ENCODE results near the gene GPR15LG.
A peak's percentile ranks its signal among the peaks of the same experiment; 100 is the strongest.
"Not testable (repeated sequence)": the region's sequence is repeated elsewhere in the genome, so short reads cannot be mapped to it uniquely, and the experiment has no call there.

The GPR15LG gene

GRCh38 chr10:84179059-84179710 is 5.6 kb downstream of the GPR15LG start:
- DNase-seq (ENCODE audit: low spot score), result peak; percentile 98
- peak overlapping the region; percentile 95 for H3K27ac ChIP-seq
- CTCF ChIA-PET, result no interaction called here
- POLR2A ChIA-PET (ENCODE audit: low non-redundant PET), result no interaction called here
- no peak for TF ChIP-seq CTCF (conservative IDR thresholded peaks at IDR 0.05; ENCODE audit: low read depth)

GRCh38 chr10:84180386-84180785 is 6.8 kb downstream of the GPR15LG start:
- H3K27ac ChIP-seq, result peak overlapping the region; percentile 95
- DNase-seq (ENCODE audit: low spot score); POLR2A ChIA-PET (ENCODE audit: low non-redundant PET); CTCF ChIA-PET: not testable (repeated sequence)

- ChIA-PET CTCF (interaction anchor here (0.6 kb wide), 1 partner anchor 9 kb away, joined by 3 read pairs; no protein-coding TSS in a partner anchor), POLR2A (ENCODE audit: low non-redundant PET) (no interaction called here)
- TF ChIP-seq CTCF (conservative IDR thresholded peaks at IDR 0.05; ENCODE audit: low read depth), result no peak
- no peak for DNase-seq (ENCODE audit: low spot score)
- peak overlapping the region; percentile 95 for H3K27ac ChIP-seq
Observed at GRCh38 chr10:84181631-84182030, 8.0 kb downstream of the GPR15LG start.

GRCh38 chr10:84184517-84184916 is 10.9 kb downstream of the GPR15LG start:
- H3K27ac ChIP-seq, result no peak overlapping the region
- CTCF ChIA-PET, result no interaction called here
- no peak for DNase-seq (ENCODE audit: low spot score)
- no peak for TF ChIP-seq CTCF (conservative IDR thresholded peaks at IDR 0.05; ENCODE audit: low read depth)
- POLR2A ChIA-PET (ENCODE audit: low non-redundant PET), result no interaction called here

GRCh38 chr10:84185526-84186175 is 12.1 kb downstream of the GPR15LG start:
- no peak overlapping the region for H3K27ac ChIP-seq
- CTCF ChIA-PET, result no interaction called here
- POLR2A ChIA-PET (ENCODE audit: low non-redundant PET), result no interaction called here
- no peak for TF ChIP-seq CTCF (conservative IDR thresholded peaks at IDR 0.05; ENCODE audit: low read depth)
- DNase-seq (ENCODE audit: low spot score), result no peak

GRCh38 chr10:84188815-84189214 is 15.2 kb downstream of the GPR15LG start:
- TF ChIP-seq CTCF (conservative IDR thresholded peaks at IDR 0.05; ENCODE audit: low read depth), result no peak
- POLR2A ChIA-PET (ENCODE audit: low non-redundant PET), result no interaction called here
- CTCF ChIA-PET, result no interaction called here
- no peak overlapping the region for H3K27ac ChIP-seq
- DNase-seq (ENCODE audit: low spot score), result no peak

GRCh38 chr10:84190621-84191020 is 17.0 kb downstream of the GPR15LG start:
- TF ChIP-seq CTCF (conservative IDR thresholded peaks at IDR 0.05; ENCODE audit: low read depth), result no peak
- ChIA-PET CTCF (interaction anchor here (0.5 to 0.6 kb wide), 2 partner anchors 9 to 30 kb away, joined by 3 read pairs; no protein-coding TSS in a partner anchor), POLR2A (ENCODE audit: low non-redundant PET) (no interaction called here)
- no peak for DNase-seq (ENCODE audit: low spot score)
- H3K27ac ChIP-seq, result no peak overlapping the region
